Stimulated activated naive CD4-positive, alpha-beta T cell (primary cell): ENCODE measurements around the gene HNRNPAB.

Experiments
- DNase-seq, 6 experiments: peaks; one replicate each; lab custom pipeline; 2025; lab: John Stamatoyannopoulos, UW

Gene HNRNPAB

GRCh38 chr5:178230879-178231538 is 26.7 kb downstream of the HNRNPAB start:
- DNase-seq, result no peak

GRCh38 chr5:178231539-178232123 is 27.3 kb downstream of the HNRNPAB start:
- DNase-seq, result no peak

GRCh38 chr5:178232124-178232919 is 28.0 kb downstream of the HNRNPAB start, which contains the start of gene PHYKPL:
TSS of gene PHYKPL (minus strand) at chr5:178232802. CDS start at chr5:178232550, 252 bp downstream.
- peak; percentile 44 to 80 (median 70) for DNase-seq

- no peak for DNase-seq
Measured at GRCh38 chr5:178232920-178233429, 28.6 kb downstream of the HNRNPAB start.

- no peak for DNase-seq
Measured at GRCh38 chr5:178234121-178234749, 29.9 kb downstream of the HNRNPAB start.

GRCh38 chr5:178234750-178235587 is 30.6 kb downstream of the HNRNPAB start:
- peak; percentile 26 to 74 (median 67) for DNase-seq

- DNase-seq, result no peak
Measured at GRCh38 chr5:178235588-178235974, 31.2 kb downstream of the HNRNPAB start.

- DNase-seq, result no peak
Measured at GRCh38 chr5:178236126-178236525, 31.8 kb downstream of the HNRNPAB start.

GRCh38 chr5:178236679-178237078 is 32.3 kb downstream of the HNRNPAB start:
- DNase-seq, result no peak

- no peak for DNase-seq
Measured at GRCh38 chr5:178237431-178238312, 33.3 kb downstream of the HNRNPAB start.

GRCh38 chr5:178238313-178238635 is 33.9 kb downstream of the HNRNPAB start:
- no peak for DNase-seq

- peak in 1 of 6 experiments; percentile 11 for DNase-seq
Measured at GRCh38 chr5:178238711-178239592, 34.6 kb downstream of the HNRNPAB start.

- DNase-seq, result peak in 1 of 6 experiments; percentile 11
Measured at GRCh38 chr5:178239626-178240301, 35.4 kb downstream of the HNRNPAB start.

- DNase-seq, result no peak
Measured at GRCh38 chr5:178240341-178240741, 36.0 kb downstream of the HNRNPAB start.

- peak in 1 of 6 experiments; percentile 23 for DNase-seq
Measured at GRCh38 chr5:178240766-178241165, 36.4 kb downstream of the HNRNPAB start.

GRCh38 chr5:178241231-178241663 is 36.9 kb downstream of the HNRNPAB start:
- DNase-seq, result no peak

- DNase-seq, result no peak
Measured at GRCh38 chr5:178241688-178242231, 37.4 kb downstream of the HNRNPAB start.

GRCh38 chr5:178242416-178242815 is 38.1 kb downstream of the HNRNPAB start:
- DNase-seq, result no peak
